Right atrium auricular region (tissue), 2 donors: ENCODE data around the gene TMC4. TPM values are rescaled to one million over a fixed set of nuclear protein-coding genes. Genes with fewer than 3 reads are reported as not detected.

Experiments
- DNase-seq: peaks from one replicate; pipeline ENCODE4 v3.0.0-alpha.2; 2019; ENCODE audit warnings: low spot score
- H3K27ac ChIP-seq, 2 donors: fragments of 200-600 bp; sonication (generic); 1 replicate in 1 of 2; 2 replicates in 1 of 2; pipeline ENCODE4 v1.5.1; 2016 to 2019
- H3K27me3 ChIP-seq, 2 donors: fragments of 200-600 bp; sonication (generic); one replicate each; pipeline versions ENCODE4 v1.5.1 to v1.6.0; 2017 to 2019
- H3K36me3 ChIP-seq: fragments of 200-600 bp; sonication (generic); one replicate; pipeline ENCODE4 v1.5.1; 2016
- H3K4me1 ChIP-seq, 2 donors: fragments of 200-600 bp; sonication (generic); one replicate each; pipeline versions ENCODE4 v1.5.1 to v1.6.0; 2017 to 2019
- H3K4me3 ChIP-seq, 2 donors: fragments of 200-600 bp; sonication (generic); 1 replicate in 1 of 2; 2 replicates in 1 of 2; pipeline ENCODE4 v1.5.1; 2017 to 2019; ENCODE audit warnings: mild to moderate bottlenecking in 1 of 2, moderate library complexity in 1 of 2
- H3K9me3 ChIP-seq, 2 donors: fragments of 200-600 bp; sonication (generic); one replicate each; pipeline ENCODE4 v1.5.1; 2019
- total RNA-seq, 2 donors: library from RNA; depleted of rRNA; stranded (reverse); fragments of >200 nt; gene quantifications; one replicate each; pipeline ENCODE4 v1.1.0, GENCODE V29; 2016
- TF ChIP-seq, protein P1 (sequence below), 2 donors: fragments of 200-600 bp; sonication (generic); IDR thresholded peaks; one replicate each; pipeline ENCODE4 v1.5.1; 2019; ENCODE audit warnings: antibody characterized with exemption in 2 of 2

The TMC4 gene
- total RNA-seq, 2 donors from 2014 or later: 1.7 to 2.8 TPM

DNA sequence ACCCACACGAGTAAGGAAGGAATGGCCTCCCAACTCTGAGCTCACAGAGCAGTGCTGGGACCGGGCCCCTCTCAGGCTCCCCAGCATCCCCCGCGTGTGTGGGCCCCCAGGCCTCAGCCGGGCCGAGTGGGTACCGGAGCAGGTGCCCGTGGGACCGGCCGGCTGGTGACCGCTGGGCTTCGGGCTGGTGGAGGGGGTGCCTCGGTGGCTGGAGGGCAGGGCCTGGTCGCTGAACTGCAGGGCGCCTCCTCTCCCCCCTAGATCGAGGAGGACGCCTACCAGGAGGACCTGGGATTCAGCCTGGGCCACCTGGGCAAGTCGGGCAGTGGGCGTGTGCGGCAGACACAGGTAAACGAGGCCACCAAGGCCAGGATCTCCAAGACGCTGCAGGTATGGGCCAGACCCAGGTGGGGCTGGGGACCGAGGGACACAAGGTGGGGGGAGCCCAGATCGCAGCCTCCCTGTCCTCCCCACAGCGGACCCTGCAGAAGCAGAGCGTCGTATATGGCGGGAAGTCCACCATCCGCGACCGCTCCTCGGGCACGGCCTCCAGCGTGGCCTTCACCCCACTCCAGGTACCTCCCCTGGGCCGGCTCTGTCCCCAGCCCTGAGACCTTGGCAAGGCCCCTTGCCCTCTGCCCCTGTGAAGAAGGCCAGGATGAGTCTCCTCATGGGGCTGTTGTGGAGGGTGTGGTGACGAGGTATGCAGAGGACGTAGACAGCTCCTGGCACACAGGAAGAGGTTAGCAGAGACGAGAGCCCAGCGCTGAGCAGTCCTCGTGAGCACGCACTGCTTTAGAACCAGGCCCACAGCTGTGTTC is 44.0 kb downstream of the TMC4 start:
- Histone ChIP-seq H3K27ac (no peak overlapping the region), H3K4me1 (no peaks in the 10 kb centered on the region), H3K4me3 (no peak overlapping the region), H3K9me3 (no peaks in the 10 kb centered on the region), H3K27me3 (no peaks in the 10 kb centered on the region), H3K36me3 (peaks cover 73% of the 10 kb centered on the region)
- TF ChIP-seq, protein P1, sequence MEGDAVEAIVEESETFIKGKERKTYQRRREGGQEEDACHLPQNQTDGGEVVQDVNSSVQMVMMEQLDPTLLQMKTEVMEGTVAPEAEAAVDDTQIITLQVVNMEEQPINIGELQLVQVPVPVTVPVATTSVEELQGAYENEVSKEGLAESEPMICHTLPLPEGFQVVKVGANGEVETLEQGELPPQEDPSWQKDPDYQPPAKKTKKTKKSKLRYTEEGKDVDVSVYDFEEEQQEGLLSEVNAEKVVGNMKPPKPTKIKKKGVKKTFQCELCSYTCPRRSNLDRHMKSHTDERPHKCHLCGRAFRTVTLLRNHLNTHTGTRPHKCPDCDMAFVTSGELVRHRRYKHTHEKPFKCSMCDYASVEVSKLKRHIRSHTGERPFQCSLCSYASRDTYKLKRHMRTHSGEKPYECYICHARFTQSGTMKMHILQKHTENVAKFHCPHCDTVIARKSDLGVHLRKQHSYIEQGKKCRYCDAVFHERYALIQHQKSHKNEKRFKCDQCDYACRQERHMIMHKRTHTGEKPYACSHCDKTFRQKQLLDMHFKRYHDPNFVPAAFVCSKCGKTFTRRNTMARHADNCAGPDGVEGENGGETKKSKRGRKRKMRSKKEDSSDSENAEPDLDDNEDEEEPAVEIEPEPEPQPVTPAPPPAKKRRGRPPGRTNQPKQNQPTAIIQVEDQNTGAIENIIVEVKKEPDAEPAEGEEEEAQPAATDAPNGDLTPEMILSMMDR (IDR thresholded peaks at IDR 0.05): no peak
- DNase-seq: no peak

DNA sequence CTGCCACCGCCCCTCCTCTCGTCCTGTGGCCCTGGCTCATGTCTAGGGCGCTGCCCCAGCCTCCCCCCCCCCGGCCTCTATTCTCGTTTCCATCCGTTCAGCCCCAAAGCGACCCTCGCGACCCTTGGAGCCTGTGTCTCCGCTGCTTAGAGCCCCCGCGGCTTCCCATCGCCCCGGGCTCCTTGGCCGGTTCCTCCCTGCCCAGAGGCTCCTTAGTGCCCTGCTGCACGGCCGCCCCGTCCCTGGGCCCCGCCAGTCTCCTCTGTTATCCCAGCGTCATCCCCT is 44.6 kb downstream of the TMC4 start:
- Histone ChIP-seq H3K4me3 (no peak overlapping the region), H3K36me3 (peaks cover 79% of the 10 kb centered on the region), H3K4me1 (no peaks in the 10 kb centered on the region), H3K27me3 (no peaks in the 10 kb centered on the region), H3K27ac (no peak overlapping the region), H3K9me3 (no peaks in the 10 kb centered on the region)
- DNase-seq: no peak
- TF ChIP-seq, protein P1 (IDR thresholded peaks at IDR 0.05): no peak

DNA sequence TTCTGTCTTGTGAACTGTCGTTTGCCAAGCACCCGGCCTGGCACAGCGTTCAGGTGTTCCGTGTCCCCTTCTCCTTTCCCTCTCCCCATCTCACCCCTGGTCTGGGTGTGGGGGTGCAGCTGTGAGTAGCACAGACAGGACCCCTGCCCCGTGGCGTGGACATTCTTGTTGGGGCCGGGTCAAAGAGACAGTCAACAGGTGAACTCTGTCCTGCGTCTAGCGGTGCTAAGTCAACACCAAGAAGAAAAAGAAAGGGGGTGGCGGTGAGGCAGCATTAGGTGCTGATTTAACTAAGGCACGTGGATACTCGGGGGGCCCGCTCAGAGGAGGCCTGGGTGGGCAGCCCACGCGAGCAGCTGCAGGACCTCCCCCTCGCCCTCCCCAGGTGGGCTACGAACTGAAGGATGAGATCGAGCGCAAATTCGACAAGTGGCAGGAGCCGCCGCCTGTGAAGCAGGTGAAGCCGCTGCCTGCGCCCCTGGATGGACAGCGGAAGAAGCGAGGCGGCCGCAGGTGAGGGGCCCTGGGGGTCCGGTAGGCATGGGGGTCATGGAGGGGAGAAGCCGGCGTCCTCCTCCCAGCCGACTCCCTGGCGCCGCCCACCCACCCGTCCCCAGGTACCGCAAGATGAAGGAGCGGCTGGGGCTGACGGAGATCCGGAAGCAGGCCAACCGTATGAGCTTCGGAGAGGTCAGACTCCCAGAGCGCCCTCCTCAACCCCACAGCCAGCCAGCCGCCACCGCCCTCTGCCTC is 45.1 kb downstream of the TMC4 start:
- DNase-seq: no peak
- peaks cover 84% of the 10 kb centered on the region for H3K36me3 ChIP-seq
- H3K27ac ChIP-seq: no peak overlapping the region

DNA sequence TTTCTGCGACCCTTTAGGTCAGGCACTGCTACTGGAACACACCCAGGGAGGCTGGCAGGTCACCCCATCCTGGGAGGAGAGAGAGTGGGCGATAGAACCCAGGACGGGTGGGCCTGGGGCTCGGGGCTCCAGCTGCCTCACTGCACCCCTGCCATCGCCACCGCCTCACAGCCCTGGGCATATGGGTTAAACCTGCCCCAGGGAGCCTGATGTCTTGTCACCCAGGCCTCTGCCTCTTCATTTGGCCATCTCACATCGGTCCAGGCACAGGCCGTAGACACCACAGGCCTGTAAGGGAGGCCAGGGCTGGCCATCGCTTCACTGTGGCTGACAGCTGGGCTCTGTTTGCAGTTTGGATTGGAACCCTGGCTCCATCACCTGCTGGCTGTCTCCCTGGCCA is 47.2 kb downstream of the TMC4 start:
- no peaks in the 10 kb centered on the region for H3K9me3 ChIP-seq
- DNase-seq: no peak
- peaks cover 86% of the 10 kb centered on the region for H3K36me3 ChIP-seq
- TF ChIP-seq, protein P1 (IDR thresholded peaks at IDR 0.05): no peak
- no peak overlapping the region for H3K4me3 ChIP-seq
- H3K27me3 ChIP-seq: no peaks in the 10 kb centered on the region
- no peaks in the 10 kb centered on the region for H3K4me1 ChIP-seq
- no peak overlapping the region for H3K27ac ChIP-seq

More for the DNA sequence above, 45.1 kb downstream of the TMC4 start:
- Histone ChIP-seq H3K4me3 (no peak overlapping the region), H3K4me1 (no peaks in the 10 kb centered on the region), H3K27me3 (no peaks in the 10 kb centered on the region), H3K9me3 (no peaks in the 10 kb centered on the region)
- TF ChIP-seq, protein P1 (IDR thresholded peaks at IDR 0.05): no peak

DNA sequence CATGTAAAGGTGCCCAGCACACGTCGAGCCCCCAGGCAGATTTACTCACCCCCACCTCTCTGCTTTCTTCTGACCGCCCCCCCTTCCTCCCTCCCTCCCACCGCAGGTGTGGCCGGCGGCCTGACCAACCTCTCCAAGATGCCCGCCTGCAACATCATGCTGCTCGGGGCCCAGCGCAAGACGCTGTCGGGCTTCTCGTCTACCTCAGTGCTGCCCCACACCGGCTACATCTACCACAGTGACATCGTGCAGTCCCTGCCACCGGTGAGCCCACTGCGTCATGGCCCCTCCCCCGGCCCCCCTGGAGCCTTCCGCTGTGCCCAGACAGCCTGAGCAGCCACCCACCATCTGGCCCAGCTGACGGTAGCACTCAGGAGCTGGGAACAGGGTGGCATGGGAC is 48.6 kb downstream of the TMC4 start:
- no peaks in the 10 kb centered on the region for H3K27me3 ChIP-seq
- peaks cover 91% of the 10 kb centered on the region for H3K36me3 ChIP-seq
- no peak overlapping the region for H3K4me3 ChIP-seq
- H3K27ac ChIP-seq: no peak overlapping the region
- no peaks in the 10 kb centered on the region for H3K4me1 ChIP-seq
- H3K9me3 ChIP-seq: no peaks in the 10 kb centered on the region
- TF ChIP-seq, protein P1 (IDR thresholded peaks at IDR 0.05): no peak
- DNase-seq: no peak
